Femur (tissue), 1 donor: Measurements from ENCODE around the gene NAGS.
"Not testable (repeated sequence)": the region's sequence is repeated elsewhere in the genome, so short reads cannot be mapped to it uniquely, and the experiment has no call there.

Experiments
- DNase-seq: peaks from one replicate; pipeline ENCODE4 v3.0.0-alpha.2; 2017

Gene NAGS

DNA sequence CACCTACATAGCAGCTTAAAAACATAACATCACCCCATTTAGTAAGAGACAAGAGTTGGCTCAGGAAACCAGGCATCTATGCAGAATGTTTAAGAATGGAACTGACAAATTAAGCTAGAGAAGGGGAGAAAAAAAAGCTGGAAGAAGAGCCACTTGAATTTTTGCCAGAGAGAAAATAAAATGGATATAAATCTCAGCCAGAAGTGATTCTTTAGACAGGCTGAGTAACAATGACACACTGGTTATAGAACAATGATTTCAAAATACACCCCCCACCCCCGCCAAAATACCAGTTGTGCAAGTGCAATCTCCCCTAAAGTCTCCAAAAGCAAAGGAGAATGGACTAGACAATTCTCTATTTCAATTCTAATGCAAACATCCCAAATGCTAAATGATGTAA is 39.6 kb downstream of the NAGS start:
- no peak for DNase-seq

DNA sequence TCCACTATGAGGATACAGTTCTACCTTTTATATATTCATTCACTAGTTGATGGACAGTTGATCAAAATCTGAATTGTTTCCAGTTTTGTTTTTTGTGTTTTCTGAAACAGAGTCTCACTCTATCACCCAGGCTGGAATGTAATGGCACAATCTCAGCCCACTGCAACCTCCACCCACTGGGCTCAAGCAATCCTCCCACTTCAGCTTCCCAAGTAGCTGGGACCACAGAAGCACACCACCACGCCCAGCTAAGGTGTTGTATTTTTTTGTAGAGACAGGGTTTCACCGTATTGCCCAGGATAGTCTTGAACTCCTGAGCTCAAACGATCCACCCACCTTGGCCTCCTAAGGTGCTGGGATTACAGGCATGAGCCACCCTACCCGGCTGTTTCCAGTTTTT is 41.1 kb downstream of the NAGS start:
- no peak for DNase-seq

DNA sequence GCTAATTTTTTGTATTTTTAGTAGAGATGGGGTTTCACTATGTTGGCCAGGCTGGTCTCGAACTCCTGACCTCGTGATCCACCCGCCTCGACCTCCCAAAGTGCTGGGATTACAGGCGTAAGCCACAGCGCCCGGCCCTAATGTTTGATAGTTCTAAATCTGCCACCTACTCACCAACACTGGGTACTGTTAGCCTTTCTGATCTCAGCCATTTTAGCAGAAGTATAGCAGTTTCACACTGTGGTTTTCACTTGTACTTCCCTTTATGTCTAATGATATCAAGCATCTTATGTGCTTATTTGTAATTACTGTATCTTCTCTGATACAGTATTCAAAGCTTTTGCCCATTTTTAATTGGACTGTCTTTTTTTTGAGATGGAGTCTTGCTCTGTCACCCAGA is 42.5 kb downstream of the NAGS start:
- not testable (repeated sequence) for DNase-seq

DNA sequence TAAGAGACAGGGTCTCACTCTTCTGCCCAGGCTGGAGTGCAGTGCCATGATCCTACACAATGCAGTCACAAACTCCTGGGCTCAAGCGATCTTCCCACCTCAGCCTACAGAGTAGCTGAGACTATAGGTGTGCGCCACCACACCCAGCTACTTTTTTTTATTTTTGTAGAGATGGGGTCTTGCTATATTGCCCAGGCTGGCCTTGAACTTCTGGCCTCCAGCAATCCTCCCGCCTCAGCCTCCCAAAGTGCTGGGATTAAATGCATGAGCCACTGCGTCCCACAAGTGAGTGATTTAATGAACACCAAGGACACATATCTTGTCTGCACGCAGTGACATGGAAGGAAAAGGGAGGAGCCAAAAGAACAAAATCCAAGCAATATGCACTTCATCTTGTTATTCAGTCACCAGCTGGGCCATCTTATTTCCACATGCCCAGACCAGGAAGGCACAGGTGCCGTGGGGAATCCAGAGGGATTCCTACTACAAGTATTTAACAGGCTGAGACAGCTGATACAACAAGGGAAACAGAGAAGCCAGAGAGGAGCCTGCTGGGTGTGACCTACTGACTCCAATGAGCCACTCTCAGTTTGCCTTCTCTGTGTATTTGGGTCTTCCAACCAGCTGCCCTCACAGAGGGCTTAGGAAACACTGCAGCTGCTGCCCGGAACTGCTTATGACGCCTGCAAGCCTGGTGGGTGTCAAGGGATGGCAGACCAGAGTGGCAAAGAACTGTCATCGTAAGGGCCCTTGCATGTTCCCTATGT is 45.1 kb downstream of the NAGS start:
- DNase-seq = peak; percentile 61

DNA sequence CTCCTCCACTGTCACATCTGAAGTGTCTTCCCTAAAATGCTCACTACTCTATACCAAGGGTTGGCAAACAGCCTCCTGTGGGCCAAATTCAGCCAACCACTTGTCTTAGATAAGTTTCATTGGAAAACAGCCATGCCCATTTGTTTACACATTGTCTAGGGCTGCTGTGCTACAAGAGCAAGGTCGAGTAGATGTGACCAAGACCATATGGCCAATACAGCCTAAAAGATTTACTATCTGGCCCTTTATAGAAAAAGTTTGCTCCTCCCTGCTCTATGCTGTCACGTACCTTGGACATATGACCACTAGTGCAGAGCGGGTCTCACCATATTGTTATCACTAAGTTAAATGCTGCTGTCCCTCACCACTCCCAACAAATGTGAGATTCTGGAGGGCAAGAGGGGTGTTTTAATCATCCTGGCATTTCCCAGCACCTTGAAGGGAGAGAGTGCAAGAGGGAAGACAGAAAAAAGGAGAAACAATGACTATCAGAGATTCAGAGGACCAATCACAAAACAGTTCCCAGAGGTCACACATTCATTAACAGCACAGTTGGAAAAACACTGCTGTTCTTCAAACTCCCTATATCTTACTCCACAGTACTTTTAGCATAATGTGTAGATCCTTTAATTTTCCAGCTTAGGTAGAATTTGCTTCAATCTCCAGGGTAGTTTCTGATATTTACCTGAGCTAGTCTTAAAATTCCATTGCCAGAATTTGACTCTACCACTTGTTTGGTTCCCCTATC is 48.9 kb downstream of the NAGS start:
- no peak for DNase-seq
